RCC 7860 (cell line): Measurements from ENCODE around the gene LYZL2.
"Not testable (repeated sequence)": the region's sequence is repeated elsewhere in the genome, so short reads cannot be mapped to it uniquely, and the experiment has no call there.

Experiments
- DNase-seq: peaks from one replicate; pipeline ENCODE4 v3.0.0-alpha.2; 2015; ENCODE audit warnings: low spot score
- FAIRE-seq: peaks from 2 replicates; lab custom pipeline; 2012; peaks lifted over from hg19 to GRCh38; lab: Jason Lieb, UNC

The LYZL2 gene

GRCh38 chr10:30629653-30630052 lies at the start of gene LYZL2:
Gene LYZL2 (minus strand): TSS chr10:30629753. CDS start chr10:30626915, 2,838 bp downstream.
- FAIRE-seq (no peak), DNase-seq (no peak)

GRCh38 chr10:30677616-30678015 lies 48.1 kb upstream of the LYZL2 start:
- DNase-seq, FAIRE-seq: not testable (repeated sequence)

- not testable (repeated sequence) for FAIRE-seq
Observed at GRCh38 chr10:30677146-30677545, 47.6 kb upstream of the LYZL2 start.

GRCh38 chr10:30675791-30676718 lies 46.5 kb upstream of the LYZL2 start:
- DNase-seq = no peak
- no peak for FAIRE-seq

More at GRCh38 chr10:30677146-30677545, 47.6 kb upstream of the LYZL2 start:
- DNase-seq = not testable (repeated sequence)

GRCh38 chr10:30674796-30675195 lies 45.2 kb upstream of the LYZL2 start:
- DNase-seq = no peak
- no peak for FAIRE-seq

GRCh38 chr10:30673262-30673661 lies 43.7 kb upstream of the LYZL2 start:
- DNase-seq, FAIRE-seq: not testable (repeated sequence)

GRCh38 chr10:30672338-30672737 lies 42.8 kb upstream of the LYZL2 start:
- DNase-seq, FAIRE-seq: not testable (repeated sequence)

- DNase-seq (peak; percentile 61), FAIRE-seq (peak; percentile 78)
Observed at GRCh38 chr10:30671026-30671616, 41.6 kb upstream of the LYZL2 start.

GRCh38 chr10:30667982-30668381 lies 38.4 kb upstream of the LYZL2 start:
- DNase-seq, FAIRE-seq: not testable (repeated sequence)

- DNase-seq, FAIRE-seq: not testable (repeated sequence)
Observed at GRCh38 chr10:30663403-30663802, 33.9 kb upstream of the LYZL2 start.

GRCh38 chr10:30662814-30663213 lies 33.3 kb upstream of the LYZL2 start:
- FAIRE-seq = no peak
- no peak for DNase-seq

GRCh38 chr10:30660314-30660713 lies 30.8 kb upstream of the LYZL2 start:
- FAIRE-seq, DNase-seq: not testable (repeated sequence)

- no peak for FAIRE-seq
- no peak for DNase-seq
Observed at GRCh38 chr10:30656233-30656632, 26.7 kb upstream of the LYZL2 start.

- FAIRE-seq, DNase-seq: not testable (repeated sequence)
Observed at GRCh38 chr10:30655001-30655400, 25.4 kb upstream of the LYZL2 start.

- not testable (repeated sequence) for FAIRE-seq
Observed at GRCh38 chr10:30651470-30652397, 22.2 kb upstream of the LYZL2 start.

GRCh38 chr10:30647089-30647488 lies 17.5 kb upstream of the LYZL2 start:
- DNase-seq (no peak), FAIRE-seq (no peak)

More at GRCh38 chr10:30651470-30652397, 22.2 kb upstream of the LYZL2 start:
- not testable (repeated sequence) for DNase-seq

- FAIRE-seq = no peak
- DNase-seq = no peak
Observed at GRCh38 chr10:30645340-30645827, 15.8 kb upstream of the LYZL2 start.

GRCh38 chr10:30644408-30644861 lies 14.9 kb upstream of the LYZL2 start:
- FAIRE-seq, DNase-seq: not testable (repeated sequence)

GRCh38 chr10:30643557-30644199 lies 14.1 kb upstream of the LYZL2 start:
- not testable (repeated sequence) for DNase-seq, FAIRE-seq

GRCh38 chr10:30642856-30643255 lies 13.3 kb upstream of the LYZL2 start:
- not testable (repeated sequence) for FAIRE-seq, DNase-seq
